Measurements from ENCODE around the gene FGF21. TPM values are rescaled to one million over a fixed set of nuclear protein-coding genes. Genes with fewer than 3 reads are reported as not detected.

FGF21 gene
- total RNA-seq, 4 donors from 2014 or later, result not detected

DNA sequence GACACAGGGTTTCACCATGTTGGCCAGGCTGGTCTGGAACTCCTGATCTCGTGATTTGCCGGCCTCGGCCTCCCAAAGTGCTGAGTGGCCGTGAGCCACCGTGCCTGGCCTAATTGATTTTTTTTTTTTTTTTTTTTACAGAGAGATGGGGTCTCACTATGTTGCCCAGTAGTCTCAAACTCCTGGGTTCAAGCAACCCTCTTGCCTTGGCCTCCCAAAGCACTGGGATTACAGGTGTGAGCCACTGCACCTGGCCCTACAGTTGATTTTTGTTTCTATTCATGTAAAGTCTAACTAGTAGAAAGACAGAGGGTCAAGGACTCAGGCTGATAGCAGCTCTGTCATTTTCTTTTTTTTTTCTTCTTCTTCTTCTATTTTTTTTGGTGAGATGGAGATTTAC, 21.8 kb downstream of the FGF21 start:
- Histone ChIP-seq H3K27ac (no peak overlapping the region), H3K36me3 (no peaks in the 10 kb centered on the region), H3K4me3 (no peak overlapping the region), H3K4me1 (peaks cover 0 to 10% (median 5%) of the 10 kb centered on the region in 4 donors), H3K27me3 (peaks cover 46% of the 10 kb centered on the region), H3K9me3 (no peaks in the 10 kb centered on the region)
- in situ Hi-C loops (cut with MboI; ENCODE audit: low pct_ligation_motif_present in 1 of 4, low pct_unique_long_range_greater_than_20kb in 1 of 4, low sequenced_read_pairs in 3 of 4), result no loop called here
- TF ChIP-seq, protein P1, sequence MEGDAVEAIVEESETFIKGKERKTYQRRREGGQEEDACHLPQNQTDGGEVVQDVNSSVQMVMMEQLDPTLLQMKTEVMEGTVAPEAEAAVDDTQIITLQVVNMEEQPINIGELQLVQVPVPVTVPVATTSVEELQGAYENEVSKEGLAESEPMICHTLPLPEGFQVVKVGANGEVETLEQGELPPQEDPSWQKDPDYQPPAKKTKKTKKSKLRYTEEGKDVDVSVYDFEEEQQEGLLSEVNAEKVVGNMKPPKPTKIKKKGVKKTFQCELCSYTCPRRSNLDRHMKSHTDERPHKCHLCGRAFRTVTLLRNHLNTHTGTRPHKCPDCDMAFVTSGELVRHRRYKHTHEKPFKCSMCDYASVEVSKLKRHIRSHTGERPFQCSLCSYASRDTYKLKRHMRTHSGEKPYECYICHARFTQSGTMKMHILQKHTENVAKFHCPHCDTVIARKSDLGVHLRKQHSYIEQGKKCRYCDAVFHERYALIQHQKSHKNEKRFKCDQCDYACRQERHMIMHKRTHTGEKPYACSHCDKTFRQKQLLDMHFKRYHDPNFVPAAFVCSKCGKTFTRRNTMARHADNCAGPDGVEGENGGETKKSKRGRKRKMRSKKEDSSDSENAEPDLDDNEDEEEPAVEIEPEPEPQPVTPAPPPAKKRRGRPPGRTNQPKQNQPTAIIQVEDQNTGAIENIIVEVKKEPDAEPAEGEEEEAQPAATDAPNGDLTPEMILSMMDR (IDR thresholded peaks at IDR 0.05), result no peak
- 47 to 65% methylated on average over 5 of the region's 5 CpGs for WGBS, 2 donors (ENCODE audit: low coverage in 1 of 2)
- no peak for DNase-seq
- intact Hi-C loops (cut with DNase I; ENCODE audit: low total_unique reads), result loop anchor here (1.0 kb wide), 1 partner anchor 26 kb away; no protein-coding TSS in a partner anchor

DNA sequence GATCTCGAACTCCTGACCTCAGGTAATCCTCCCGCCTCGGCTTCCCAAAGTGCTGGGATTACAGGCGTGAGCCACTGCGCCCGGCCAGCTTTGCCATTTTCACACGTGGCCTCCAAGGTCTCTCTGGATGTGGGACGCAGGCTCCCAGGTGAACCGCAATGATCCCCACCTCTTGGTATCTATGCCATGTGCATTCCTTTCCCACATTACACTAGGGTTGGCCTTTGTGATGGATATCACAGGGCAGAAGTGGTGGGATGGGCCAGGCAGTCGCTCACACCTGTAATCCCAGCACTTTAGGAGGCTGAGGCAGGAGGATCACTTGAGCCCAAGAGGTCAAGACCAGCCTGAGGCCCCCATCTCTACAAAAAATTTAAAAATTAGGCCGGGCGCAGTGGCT, 22.4 kb downstream of the FGF21 start:
- intact Hi-C loops (cut with DNase I; ENCODE audit: low total_unique reads) (loop anchor here (1.0 kb wide), 1 partner anchor 26 kb away; no protein-coding TSS in a partner anchor), in situ Hi-C loops (cut with MboI; ENCODE audit: low pct_ligation_motif_present in 1 of 4, low pct_unique_long_range_greater_than_20kb in 1 of 4, low sequenced_read_pairs in 3 of 4) (no loop called here)
- DNase-seq, result no peak
- no peak overlapping the region for H3K27ac ChIP-seq
- no peaks in the 10 kb centered on the region for H3K36me3 ChIP-seq
- 80 to 87% methylated on average over 8 to 12 of the region's 12 CpGs for WGBS, 2 donors (ENCODE audit: low coverage in 1 of 2)
- no peak overlapping the region for H3K4me3 ChIP-seq
- peaks cover 0 to 15% (median 5%) of the 10 kb centered on the region in 4 donors for H3K4me1 ChIP-seq
- no peaks in the 10 kb centered on the region for H3K9me3 ChIP-seq
- H3K27me3 ChIP-seq, result peaks cover 42% of the 10 kb centered on the region
- TF ChIP-seq EP300 (IDR thresholded peaks at IDR 0.05; ENCODE audit: low read depth), result no peak
- TF ChIP-seq, protein P1 (IDR thresholded peaks at IDR 0.05), result no peak
- TF ChIP-seq POLR2A (IDR thresholded peaks at IDR 0.05), result no peak
- no peak for TF ChIP-seq POLR2AphosphoS5 (IDR thresholded peaks at IDR 0.05)

DNA sequence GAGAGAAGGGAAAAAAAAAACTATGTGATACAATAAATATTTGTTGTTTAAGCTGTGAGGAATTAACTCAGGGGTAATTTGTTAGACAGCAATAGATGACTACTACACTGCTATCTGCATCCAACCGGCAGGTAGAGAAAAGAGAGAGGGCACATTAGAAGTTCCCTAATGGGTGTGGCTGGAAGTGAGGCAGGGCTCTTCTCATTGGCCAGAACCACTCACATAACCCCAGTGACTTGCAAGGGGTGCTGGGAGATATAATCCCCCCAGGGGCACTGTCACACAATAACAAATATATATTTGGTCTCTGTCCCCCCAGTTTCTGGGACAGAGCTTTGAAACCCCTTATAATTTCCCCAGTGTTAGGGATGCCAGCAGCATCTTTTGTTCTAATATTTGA, 24.3 kb downstream of the FGF21 start:
- H3K4me1 ChIP-seq, result peaks cover 0 to 18% (median 5%) of the 10 kb centered on the region in 4 donors
- H3K4me3 ChIP-seq, result no peak overlapping the region
- intact Hi-C loops (cut with DNase I; ENCODE audit: low total_unique reads) (no loop called here), in situ Hi-C loops (cut with MboI; ENCODE audit: low pct_ligation_motif_present in 1 of 4, low pct_unique_long_range_greater_than_20kb in 1 of 4, low sequenced_read_pairs in 3 of 4) (no loop called here)
- no peaks in the 10 kb centered on the region for H3K9me3 ChIP-seq
- peaks cover 28% of the 10 kb centered on the region for H3K27me3 ChIP-seq
- no peaks in the 10 kb centered on the region for H3K36me3 ChIP-seq
- H3K27ac ChIP-seq, result no peak overlapping the region
- WGBS, 2 donors (ENCODE audit: low coverage in 1 of 2), result 26 to 29% methylated on average over 1 of the region's 1 CpG
- TF ChIP-seq, protein P1 (IDR thresholded peaks at IDR 0.05), result no peak
- TF ChIP-seq POLR2A (IDR thresholded peaks at IDR 0.05) (no peak), EP300 (IDR thresholded peaks at IDR 0.05; ENCODE audit: low read depth) (no peak), POLR2AphosphoS5 (IDR thresholded peaks at IDR 0.05) (no peak)
- DNase-seq, result no peak

DNA sequence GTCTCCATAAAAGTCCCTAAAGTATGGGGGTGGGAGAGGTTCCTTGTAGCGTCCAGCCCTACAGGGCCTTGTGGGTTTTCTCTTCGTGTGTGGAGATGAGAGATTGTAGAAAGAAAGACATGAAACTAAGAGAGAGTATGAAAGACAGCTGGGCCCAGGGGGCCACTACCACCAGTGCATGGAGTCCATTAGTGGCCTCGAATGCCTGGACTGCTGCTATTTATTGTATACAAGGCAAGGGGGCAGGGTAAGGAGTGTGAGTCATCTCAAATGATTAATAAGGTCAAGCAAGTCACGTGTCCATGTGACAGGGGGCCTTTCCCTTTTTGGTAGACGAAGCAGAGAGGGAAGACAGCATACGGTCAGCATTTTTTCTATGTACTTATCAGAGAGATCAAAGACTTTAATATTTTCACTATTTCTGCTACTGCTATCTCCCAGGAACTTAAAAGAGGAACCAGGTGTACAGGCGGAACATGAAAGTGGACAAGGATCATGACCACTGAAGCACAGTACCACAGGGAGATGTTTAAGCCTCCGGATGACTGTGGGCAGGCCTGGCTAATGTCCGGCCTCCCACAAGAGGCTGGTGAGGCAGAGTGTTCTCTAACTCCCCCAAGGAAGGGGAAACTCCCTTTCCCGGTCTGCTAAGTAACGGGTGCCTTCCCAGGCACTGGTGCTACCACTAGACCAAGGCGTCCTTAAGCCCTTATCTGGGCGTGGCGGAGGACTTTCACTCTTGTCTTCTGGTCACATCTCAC, 25.5 kb downstream of the FGF21 start:
- peak overlapping the region; percentile 1 to 56 (median 44) for H3K27ac ChIP-seq
- H3K9me3 ChIP-seq, result no peaks in the 10 kb centered on the region
- H3K27me3 ChIP-seq, result peaks cover 39% of the 10 kb centered on the region
- no peaks in the 10 kb centered on the region for H3K36me3 ChIP-seq
- intact Hi-C loops (cut with DNase I; ENCODE audit: low total_unique reads) (no loop called here), in situ Hi-C loops (cut with MboI; ENCODE audit: low pct_ligation_motif_present in 1 of 4, low pct_unique_long_range_greater_than_20kb in 1 of 4, low sequenced_read_pairs in 3 of 4) (no loop called here)
- WGBS, 2 donors (ENCODE audit: low coverage in 1 of 2), result 32 to 53% methylated on average over 5 to 14 of the region's 14 CpGs
- no peak overlapping the region for H3K4me3 ChIP-seq
- no peak for DNase-seq
- peaks cover 0 to 18% (median 5%) of the 10 kb centered on the region in 4 donors for H3K4me1 ChIP-seq
- TF ChIP-seq POLR2AphosphoS5 (IDR thresholded peaks at IDR 0.05) (no peak), POLR2A (IDR thresholded peaks at IDR 0.05) (no peak), EP300 (IDR thresholded peaks at IDR 0.05; ENCODE audit: low read depth) (no peak)
- TF ChIP-seq, protein P1 (IDR thresholded peaks at IDR 0.05), result no peak
